CD4-positive, alpha-beta T cell treated with Interleukin-6 at 100 ng/mL for 8 hours (primary cell): ENCODE measurements around the gene TFF1.

Experiments
- DNase-seq: peaks from one replicate; pipeline ENCODE4 v3.0.0-alpha.2; 2020; ENCODE audit warnings: mixed read lengths, low spot score

TFF1 gene

GRCh38 chr21:42317826-42318746, 48.2 kb downstream of the TFF1 start:
- DNase-seq, result no peak

GRCh38 chr21:42317341-42317741, 49.0 kb downstream of the TFF1 start:
- DNase-seq, result no peak

- DNase-seq, result no peak
Measured at GRCh38 chr21:42316891-42317290, 49.4 kb downstream of the TFF1 start.

- DNase-seq, result no peak
Measured at GRCh38 chr21:42315296-42315891, 50.9 kb downstream of the TFF1 start, which contains the start of gene TFF3. TFF3 (minus strand) TSS chr21:42315409; CDS start chr21:42315374, 35 bp downstream.

GRCh38 chr21:42314616-42315295, 51.6 kb downstream of the TFF1 start:
- no peak for DNase-seq

GRCh38 chr21:42313501-42313969, 52.8 kb downstream of the TFF1 start:
- DNase-seq, result no peak

GRCh38 chr21:42312626-42313104, 53.7 kb downstream of the TFF1 start:
- no peak for DNase-seq
